Stimulated activated CD4-positive, alpha-beta T cell treated with anti-CD3 and anti-CD28 coated beads, Interleukin-15, amount 100 ng/mL, for 48 hours (primary cell): Measurements from ENCODE around the gene TRIO.

Experiments used
- DNase-seq, 2 donors: peaks; one replicate each; pipeline ENCODE4 v3.0.0-alpha.2; 2020; ENCODE audit warnings: low read depth in 2 of 2

TRIO gene

GRCh38 chr5:14147210-14147609, 4.1 kb downstream of the TRIO start:
- no peak for DNase-seq

- DNase-seq = no peak
Measured at GRCh38 chr5:14148483-14148882, 5.3 kb downstream of the TRIO start.

- no peak for DNase-seq
Measured at GRCh38 chr5:14148890-14149671, 5.9 kb downstream of the TRIO start.

- no peak for DNase-seq
Measured at GRCh38 chr5:14149672-14150274, 6.6 kb downstream of the TRIO start.

- DNase-seq = no peak
Measured at GRCh38 chr5:14151416-14151815, 8.3 kb downstream of the TRIO start.

GRCh38 chr5:14153071-14153864, 10.1 kb downstream of the TRIO start:
- no peak for DNase-seq

GRCh38 chr5:14153932-14154731, 11.0 kb downstream of the TRIO start:
- no peak for DNase-seq

- DNase-seq = no peak
Measured at GRCh38 chr5:14155075-14155474, 11.9 kb downstream of the TRIO start.

GRCh38 chr5:14155739-14156138, 12.6 kb downstream of the TRIO start:
- DNase-seq = no peak

GRCh38 chr5:14156290-14156649, 13.1 kb downstream of the TRIO start:
- DNase-seq = no peak

- DNase-seq = no peak
Measured at GRCh38 chr5:14156650-14157492, 13.7 kb downstream of the TRIO start.

- no peak for DNase-seq
Measured at GRCh38 chr5:14157493-14157782, 14.3 kb downstream of the TRIO start.

- DNase-seq = no peak
Measured at GRCh38 chr5:14158890-14159666, 15.9 kb downstream of the TRIO start.

GRCh38 chr5:14161825-14162556, 18.8 kb downstream of the TRIO start:
- no peak for DNase-seq

GRCh38 chr5:14164164-14165163, 21.3 kb downstream of the TRIO start:
- no peak for DNase-seq

GRCh38 chr5:14165375-14166106, 22.4 kb downstream of the TRIO start:
- DNase-seq = no peak

GRCh38 chr5:14166437-14166836, 23.3 kb downstream of the TRIO start:
- DNase-seq = no peak
